ENCODE measurements around the gene PRR33. TPM values are rescaled to one million over a fixed set of nuclear protein-coding genes. Genes with fewer than 3 reads are reported as not detected.

The PRR33 gene
- polyA plus RNA-seq, 1 experiment, result not detected

GRCh38 chr11:1854132-1854948 is 37.4 kb downstream of the PRR33 start:
- no peak for TF ChIP-seq CTCF (IDR thresholded peaks at IDR 0.05; ENCODE audit: insufficient read depth, low read depth, low read length)
- Histone ChIP-seq H3K36me3 (ENCODE audit: control insufficient read depth, insufficient read depth, low read length) (no peaks in the 10 kb centered on the region), H3K4me3 (ENCODE audit: low read depth, low read length) (no peak overlapping the region), H3K27me3 (ENCODE audit: control insufficient read depth, insufficient read depth, low read length) (peaks cover 2% of the 10 kb centered on the region; the same call in 1 of the 2 replicates)
- DNase-seq (ENCODE audit: low read depth), result no peak
- ChIA-PET POLR2A (no interaction called here), CTCF (interaction anchor here (1.2 to 2.0 kb wide), 2 partner anchors 22 to 28 kb away, joined by 4 to 6 read pairs; no protein-coding TSS in a partner anchor)

- DNase-seq (ENCODE audit: low read depth), result no peak
- no peak for TF ChIP-seq CTCF (IDR thresholded peaks at IDR 0.05; ENCODE audit: insufficient read depth, low read depth, low read length)
- H3K4me3 ChIP-seq (ENCODE audit: low read depth, low read length), result no peak overlapping the region
- CTCF ChIA-PET, result interaction anchor here (0.9 to 2.0 kb wide), 3 partner anchors 23 to 95 kb away, joined by 3 to 6 read pairs (median 4); no protein-coding TSS in a partner anchor
- POLR2A ChIA-PET, result no interaction called here
- H3K36me3 ChIP-seq (ENCODE audit: control insufficient read depth, insufficient read depth, low read length), result no peaks in the 10 kb centered on the region
- H3K27me3 ChIP-seq (ENCODE audit: control insufficient read depth, insufficient read depth, low read length), result no peaks in the 10 kb centered on the region; the same call in 1 of the 2 replicates
Observed at GRCh38 chr11:1853376-1854131, 38.1 kb downstream of the PRR33 start.

- TF ChIP-seq CTCF (IDR thresholded peaks at IDR 0.05; ENCODE audit: insufficient read depth, low read depth, low read length), result no peak
- CTCF ChIA-PET, result interaction anchor here (0.9 to 7.8 kb wide), 6 partner anchors 9 to 200 kb away, joined by 3 to 62 read pairs (median 4); partner anchors contain the start of gene SYT8
- no peaks in the 10 kb centered on the region for H3K36me3 ChIP-seq (ENCODE audit: control insufficient read depth, insufficient read depth, low read length)
Observed at GRCh38 chr11:1852877-1853276, 38.8 kb downstream of the PRR33 start, which contains the start of gene LSP1. LSP1 (plus strand) TSS chr11:1853084; CDS start chr11:1853145, 61 bp downstream.

GRCh38 chr11:1852271-1852876 is 39.3 kb downstream of the PRR33 start:
- Histone ChIP-seq H3K27me3 (ENCODE audit: control insufficient read depth, insufficient read depth, low read length) (no peaks in the 10 kb centered on the region; the same call in none of the 2 replicates), H3K4me3 (ENCODE audit: low read depth, low read length) (no peak overlapping the region), H3K36me3 (ENCODE audit: control insufficient read depth, insufficient read depth, low read length) (no peaks in the 10 kb centered on the region)
- CTCF ChIA-PET, result interaction anchor here (0.9 to 7.8 kb wide), 6 partner anchors 8 to 200 kb away, joined by 3 to 62 read pairs (median 4); partner anchors contain the start of gene SYT8
- no peak for TF ChIP-seq CTCF (IDR thresholded peaks at IDR 0.05; ENCODE audit: insufficient read depth, low read depth, low read length)
- DNase-seq (ENCODE audit: low read depth), result no peak
- POLR2A ChIA-PET, result no interaction called here

More at GRCh38 chr11:1852877-1853276, 38.8 kb downstream of the PRR33 start, which contains the start of gene LSP1:
- H3K4me3 ChIP-seq (ENCODE audit: low read depth, low read length), result no peak within 1 kb of the TSS
- POLR2A ChIA-PET, result no interaction called here
- H3K27me3 ChIP-seq (ENCODE audit: control insufficient read depth, insufficient read depth, low read length), result no peaks in the 10 kb centered on the region; the same call in none of the 2 replicates
- no peak for DNase-seq (ENCODE audit: low read depth)
